SK-N-SH (cell line): ENCODE data around the gene RGS13. TPM values are rescaled to one million over a fixed set of nuclear protein-coding genes. Genes with fewer than 3 reads are reported as not detected.
A peak's percentile ranks its signal among the peaks of the same experiment; 100 is the strongest.

Experiments
- ELF1 ChIP-seq: IDR thresholded peaks from 2 replicates; pipeline ENCODE4 v1.4.0; 2012
- EP300 ChIP-seq, 2 experiments: IDR thresholded peaks; 2 replicates each; pipeline versions ENCODE4 v1.4.0 to v1.6.1; 2012; ENCODE audit warnings: borderline replicate concordance in 1 of 2, low read depth in 1 of 2, low read length in 1 of 2
- FOSL2 ChIP-seq: IDR thresholded peaks from 2 replicates; pipeline ENCODE4 v1.4.0; 2012; ENCODE audit warnings: low read depth, mild to moderate bottlenecking, moderate library complexity, borderline replicate concordance
- GABPA ChIP-seq: IDR thresholded peaks from 2 replicates; pipeline ENCODE4 v1.4.0; 2012; ENCODE audit warnings: low read depth, mild to moderate bottlenecking
- NFIC ChIP-seq: IDR thresholded peaks from 2 replicates; pipeline ENCODE4 v1.4.0; 2012; ENCODE audit warnings: borderline replicate concordance
- RCOR1 ChIP-seq: fragments of 150-350 bp; IDR thresholded peaks from 2 replicates; pipeline ENCODE4 v1.6.1; 2017; ENCODE audit warnings: antibody characterized with exemption, low read length
- RXRA ChIP-seq: IDR thresholded peaks from 2 replicates; pipeline ENCODE4 v1.4.0; 2012; ENCODE audit warnings: low read depth, mild to moderate bottlenecking, borderline replicate concordance
- SIN3A ChIP-seq: IDR thresholded peaks from 2 replicates; pipeline ENCODE4 v1.6.1; 2012; ENCODE audit warnings: low read depth, mild to moderate bottlenecking, low read length, moderate library complexity, borderline replicate concordance
- SMC3 ChIP-seq: IDR thresholded peaks from 2 replicates; pipeline ENCODE4 v1.6.1; 2012; ENCODE audit warnings: low read depth, low read length, improper control_type of control experiment
- TAF1 ChIP-seq: IDR thresholded peaks from 2 replicates; pipeline ENCODE4 v1.6.1; 2012; ENCODE audit warnings: low read depth, mild to moderate bottlenecking, low read length, moderate library complexity, borderline replicate concordance
- TCF12 ChIP-seq: IDR thresholded peaks from 2 replicates; pipeline ENCODE4 v1.4.0; 2012
- TEAD4 ChIP-seq: IDR thresholded peaks from 2 replicates; pipeline ENCODE4 v1.4.0; 2012; ENCODE audit warnings: mild to moderate bottlenecking, borderline replicate concordance; ENCODE audit not compliant: insufficient read depth
- YY1 ChIP-seq: IDR thresholded peaks from 2 replicates; pipeline ENCODE4 v1.4.0; 2012; ENCODE audit warnings: low read depth, mild to moderate bottlenecking
- polyA plus RNA-seq, 3 experiments: library from polyadenylated mRNA; depleted of rRNA; stranded (reverse); fragments of >200 nt; gene quantifications; 2 replicates each; pipeline ENCODE4 v1.2.3, GENCODE V29; 2012
- TF ChIP-seq, protein P1 (sequence below): IDR thresholded peaks from 2 replicates; pipeline ENCODE4 v1.4.0; 2012; ENCODE audit warnings: low read depth
- TF ChIP-seq, protein P2 (sequence below): IDR thresholded peaks from 2 replicates; pipeline ENCODE4 v1.4.0; 2012; ENCODE audit warnings: low read depth, borderline replicate concordance
- TF ChIP-seq, protein P3 (sequence below): fragments of 150-350 bp; IDR thresholded peaks from 2 replicates; pipeline ENCODE4 v1.6.1; 2016; ENCODE audit warnings: mild to moderate bottlenecking, low read depth, low read length
- TF ChIP-seq, protein P4 (sequence below): IDR thresholded peaks from 2 replicates; pipeline ENCODE4 v1.6.1; 2012; ENCODE audit warnings: mild to moderate bottlenecking, low read depth, low read length, moderate library complexity
- TF ChIP-seq, protein P5 (sequence below): fragments of 150-350 bp; IDR thresholded peaks from 2 replicates; pipeline ENCODE4 v1.6.1; 2017; ENCODE audit warnings: antibody characterized with exemption, low read length, low read depth, borderline replicate concordance

Gene RGS13
- polyA plus RNA-seq, 1 of the 3 experiments (the other 2 are of a cell fraction) = not detected

- TF ChIP-seq, protein P1, sequence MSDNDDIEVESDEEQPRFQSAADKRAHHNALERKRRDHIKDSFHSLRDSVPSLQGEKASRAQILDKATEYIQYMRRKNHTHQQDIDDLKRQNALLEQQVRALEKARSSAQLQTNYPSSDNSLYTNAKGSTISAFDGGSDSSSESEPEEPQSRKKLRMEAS = no peak
- TF ChIP-seq NFIC (no peak), TAF1 (no peak), RXRA (no peak), TCF12 (peak; percentile 42; the same call in 1 of the 2 replicates), SMC3 (no peak), TEAD4 (peak; percentile 51; the same call in 1 of the 2 replicates), GABPA (no peak), EP300 (IDR thresholded peaks at IDR 0.05; ENCODE audit: borderline replicate concordance in 1 of 2, low read depth in 1 of 2, low read length in 1 of 2) (peak in 1 of 2 experiments; percentile 12; a peak in 1 of 4 replicates), SIN3A (no peak), YY1 (no peak), RCOR1 (no peak), FOSL2 (peak; percentile 42; the same call in 1 of the 2 replicates), ELF1 (no peak)
- TF ChIP-seq, protein P2, sequence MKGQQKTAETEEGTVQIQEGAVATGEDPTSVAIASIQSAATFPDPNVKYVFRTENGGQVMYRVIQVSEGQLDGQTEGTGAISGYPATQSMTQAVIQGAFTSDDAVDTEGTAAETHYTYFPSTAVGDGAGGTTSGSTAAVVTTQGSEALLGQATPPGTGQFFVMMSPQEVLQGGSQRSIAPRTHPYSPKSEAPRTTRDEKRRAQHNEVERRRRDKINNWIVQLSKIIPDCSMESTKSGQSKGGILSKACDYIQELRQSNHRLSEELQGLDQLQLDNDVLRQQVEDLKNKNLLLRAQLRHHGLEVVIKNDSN = no peak
- TF ChIP-seq, protein P3, sequence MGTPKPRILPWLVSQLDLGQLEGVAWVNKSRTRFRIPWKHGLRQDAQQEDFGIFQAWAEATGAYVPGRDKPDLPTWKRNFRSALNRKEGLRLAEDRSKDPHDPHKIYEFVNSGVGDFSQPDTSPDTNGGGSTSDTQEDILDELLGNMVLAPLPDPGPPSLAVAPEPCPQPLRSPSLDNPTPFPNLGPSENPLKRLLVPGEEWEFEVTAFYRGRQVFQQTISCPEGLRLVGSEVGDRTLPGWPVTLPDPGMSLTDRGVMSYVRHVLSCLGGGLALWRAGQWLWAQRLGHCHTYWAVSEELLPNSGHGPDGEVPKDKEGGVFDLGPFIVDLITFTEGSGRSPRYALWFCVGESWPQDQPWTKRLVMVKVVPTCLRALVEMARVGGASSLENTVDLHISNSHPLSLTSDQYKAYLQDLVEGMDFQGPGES = no peak
- TF ChIP-seq, protein P4, sequence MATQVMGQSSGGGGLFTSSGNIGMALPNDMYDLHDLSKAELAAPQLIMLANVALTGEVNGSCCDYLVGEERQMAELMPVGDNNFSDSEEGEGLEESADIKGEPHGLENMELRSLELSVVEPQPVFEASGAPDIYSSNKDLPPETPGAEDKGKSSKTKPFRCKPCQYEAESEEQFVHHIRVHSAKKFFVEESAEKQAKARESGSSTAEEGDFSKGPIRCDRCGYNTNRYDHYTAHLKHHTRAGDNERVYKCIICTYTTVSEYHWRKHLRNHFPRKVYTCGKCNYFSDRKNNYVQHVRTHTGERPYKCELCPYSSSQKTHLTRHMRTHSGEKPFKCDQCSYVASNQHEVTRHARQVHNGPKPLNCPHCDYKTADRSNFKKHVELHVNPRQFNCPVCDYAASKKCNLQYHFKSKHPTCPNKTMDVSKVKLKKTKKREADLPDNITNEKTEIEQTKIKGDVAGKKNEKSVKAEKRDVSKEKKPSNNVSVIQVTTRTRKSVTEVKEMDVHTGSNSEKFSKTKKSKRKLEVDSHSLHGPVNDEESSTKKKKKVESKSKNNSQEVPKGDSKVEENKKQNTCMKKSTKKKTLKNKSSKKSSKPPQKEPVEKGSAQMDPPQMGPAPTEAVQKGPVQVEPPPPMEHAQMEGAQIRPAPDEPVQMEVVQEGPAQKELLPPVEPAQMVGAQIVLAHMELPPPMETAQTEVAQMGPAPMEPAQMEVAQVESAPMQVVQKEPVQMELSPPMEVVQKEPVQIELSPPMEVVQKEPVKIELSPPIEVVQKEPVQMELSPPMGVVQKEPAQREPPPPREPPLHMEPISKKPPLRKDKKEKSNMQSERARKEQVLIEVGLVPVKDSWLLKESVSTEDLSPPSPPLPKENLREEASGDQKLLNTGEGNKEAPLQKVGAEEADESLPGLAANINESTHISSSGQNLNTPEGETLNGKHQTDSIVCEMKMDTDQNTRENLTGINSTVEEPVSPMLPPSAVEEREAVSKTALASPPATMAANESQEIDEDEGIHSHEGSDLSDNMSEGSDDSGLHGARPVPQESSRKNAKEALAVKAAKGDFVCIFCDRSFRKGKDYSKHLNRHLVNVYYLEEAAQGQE = no peak
- TF ChIP-seq, protein P5, sequence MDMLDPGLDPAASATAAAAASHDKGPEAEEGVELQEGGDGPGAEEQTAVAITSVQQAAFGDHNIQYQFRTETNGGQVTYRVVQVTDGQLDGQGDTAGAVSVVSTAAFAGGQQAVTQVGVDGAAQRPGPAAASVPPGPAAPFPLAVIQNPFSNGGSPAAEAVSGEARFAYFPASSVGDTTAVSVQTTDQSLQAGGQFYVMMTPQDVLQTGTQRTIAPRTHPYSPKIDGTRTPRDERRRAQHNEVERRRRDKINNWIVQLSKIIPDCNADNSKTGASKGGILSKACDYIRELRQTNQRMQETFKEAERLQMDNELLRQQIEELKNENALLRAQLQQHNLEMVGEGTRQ = no peak
These were observed 46.1 kb upstream of the RGS13 start (continued) for GRCh38 chr1:192589813-192590212.
